ENCODE results near the gene TMEM212. TPM values are rescaled to one million over a fixed set of nuclear protein-coding genes. Genes with fewer than 3 reads are reported as not detected.

Gene TMEM212
- total and polyA plus RNA-seq, 9 of the 15 experiments (the other 6 are each of a cell fraction or from before 2014, with no cell fraction given): not detected

DNA sequence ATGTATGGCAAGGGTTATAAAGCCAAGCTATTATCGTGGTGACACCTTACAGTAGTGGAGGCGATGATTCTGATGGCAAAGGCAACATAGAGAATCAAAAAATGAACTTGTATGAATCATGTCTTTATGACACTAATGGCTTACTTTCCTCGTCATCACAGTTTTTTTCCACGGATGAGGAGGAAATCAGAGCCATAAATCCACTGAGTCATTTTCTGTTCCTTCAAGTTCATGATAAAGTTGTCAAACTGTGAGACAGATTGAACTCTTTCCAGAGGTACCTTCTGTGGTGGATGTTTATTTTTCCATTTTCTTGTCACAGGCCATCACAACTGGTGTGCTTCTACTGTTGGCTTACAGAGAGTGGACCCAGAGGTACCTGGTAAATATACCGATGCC lies 8.5 kb downstream of the TMEM212 start (continued):
- TF ChIP-seq, protein P1, sequence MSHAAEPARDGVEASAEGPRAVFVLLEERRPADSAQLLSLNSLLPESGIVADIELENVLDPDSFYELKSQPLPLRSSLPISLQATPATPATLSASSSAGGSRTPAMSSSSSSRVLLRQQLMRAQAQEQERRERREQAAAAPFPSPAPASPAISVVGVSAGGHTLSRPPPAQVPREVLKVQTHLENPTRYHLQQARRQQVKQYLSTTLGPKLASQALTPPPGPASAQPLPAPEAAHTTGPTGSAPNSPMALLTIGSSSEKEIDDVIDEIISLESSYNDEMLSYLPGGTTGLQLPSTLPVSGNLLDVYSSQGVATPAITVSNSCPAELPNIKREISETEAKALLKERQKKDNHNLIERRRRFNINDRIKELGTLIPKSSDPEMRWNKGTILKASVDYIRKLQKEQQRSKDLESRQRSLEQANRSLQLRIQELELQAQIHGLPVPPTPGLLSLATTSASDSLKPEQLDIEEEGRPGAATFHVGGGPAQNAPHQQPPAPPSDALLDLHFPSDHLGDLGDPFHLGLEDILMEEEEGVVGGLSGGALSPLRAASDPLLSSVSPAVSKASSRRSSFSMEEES (CRISPR knock-in tag; IDR thresholded peaks at IDR 0.05): no peak
- TF ChIP-seq PURB (CRISPR knock-in tag; IDR thresholded peaks at IDR 0.05; ENCODE audit: low read depth): no peak
- no peak for TF ChIP-seq CTBP1 (IDR thresholded peaks at IDR 0.05; ENCODE audit: borderline replicate concordance)
- peak; percentile 61; the same call in 1 of the 2 replicates for TF ChIP-seq DPF2 (IDR thresholded peaks at IDR 0.05)
- peak; percentile 19; the same call in 1 of the 2 replicates for TF ChIP-seq NCOR1 (IDR thresholded peaks at IDR 0.05)
- TF ChIP-seq FOXA3 (CRISPR knock-in tag; conservative IDR thresholded peaks at IDR 0.05 in 1 of 2, IDR thresholded peaks at IDR 0.05 in 1 of 2): peak in 1 of 2 experiments; percentile 65; a peak in 2 of 4 replicates
- no peak for TF ChIP-seq ZNF354B (CRISPR knock-in tag; IDR thresholded peaks at IDR 0.05)
- TF ChIP-seq KDM1A (IDR thresholded peaks at IDR 0.05): peak; percentile 78 to 79
- peak; percentile 30; the same call in 1 of the 2 replicates for TF ChIP-seq EP300 (IDR thresholded peaks at IDR 0.05; ENCODE audit: low read length)
- TF ChIP-seq C11orf30 (IDR thresholded peaks at IDR 0.05; ENCODE audit: low read depth): 0 out of 2 replicates have a peak, but pooled peaks have one; percentile 10
- no peak for TF ChIP-seq MYC (IDR thresholded peaks at IDR 0.05; ENCODE audit: low read depth, low read length)
- TF ChIP-seq MYC (CRISPR knock-in tag; IDR thresholded peaks at IDR 0.05; ENCODE audit: borderline replicate concordance, low read depth): no peak
- no peak for TF ChIP-seq PCBP2 (IDR thresholded peaks at IDR 0.05; ENCODE audit: low read depth, low read length, poor library complexity, severe bottlenecking)
- TF ChIP-seq ZNF165 (CRISPR knock-in tag; IDR thresholded peaks at IDR 0.05; ENCODE audit: borderline replicate concordance): no peak
- TF ChIP-seq, protein P2, sequence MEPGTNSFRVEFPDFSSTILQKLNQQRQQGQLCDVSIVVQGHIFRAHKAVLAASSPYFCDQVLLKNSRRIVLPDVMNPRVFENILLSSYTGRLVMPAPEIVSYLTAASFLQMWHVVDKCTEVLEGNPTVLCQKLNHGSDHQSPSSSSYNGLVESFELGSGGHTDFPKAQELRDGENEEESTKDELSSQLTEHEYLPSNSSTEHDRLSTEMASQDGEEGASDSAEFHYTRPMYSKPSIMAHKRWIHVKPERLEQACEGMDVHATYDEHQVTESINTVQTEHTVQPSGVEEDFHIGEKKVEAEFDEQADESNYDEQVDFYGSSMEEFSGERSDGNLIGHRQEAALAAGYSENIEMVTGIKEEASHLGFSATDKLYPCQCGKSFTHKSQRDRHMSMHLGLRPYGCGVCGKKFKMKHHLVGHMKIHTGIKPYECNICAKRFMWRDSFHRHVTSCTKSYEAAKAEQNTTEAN (CRISPR knock-in tag; IDR thresholded peaks at IDR 0.05): no peak
- TF ChIP-seq TCFL5 (CRISPR knock-in tag; conservative IDR thresholded peaks at IDR 0.05): no peak
- TF ChIP-seq ZNF239 (CRISPR knock-in tag; IDR thresholded peaks at IDR 0.05): no peak
- TF ChIP-seq MCM5 (IDR thresholded peaks at IDR 0.05; ENCODE audit: low read depth): no peak
- TF ChIP-seq ZNF696 (CRISPR knock-in tag; conservative IDR thresholded peaks at IDR 0.05): no peak
- TF ChIP-seq CCAR2 (IDR thresholded peaks at IDR 0.05; ENCODE audit: low read depth, low read length): no peak
- no peak for TF ChIP-seq ZNF217 (CRISPR knock-in tag; IDR thresholded peaks at IDR 0.05)
- peak; percentile 39; the same call in 1 of the 2 replicates for TF ChIP-seq MTA2 (IDR thresholded peaks at IDR 0.05; ENCODE audit: low read depth)
- peak; percentile 34; the same call in 1 of the 2 replicates for TF ChIP-seq CBFA2T2 (conservative IDR thresholded peaks at IDR 0.05)
- TF ChIP-seq ZNF561 (CRISPR knock-in tag; conservative IDR thresholded peaks at IDR 0.05): no peak
- TF ChIP-seq ZNF583 (CRISPR knock-in tag; IDR thresholded peaks at IDR 0.05): no peak
- TF ChIP-seq HDAC6 (IDR thresholded peaks at IDR 0.05; ENCODE audit: low read depth, low read length): no peak
- no peak for TF ChIP-seq ZNF57 (CRISPR knock-in tag; IDR thresholded peaks at IDR 0.05)
- no peak for TF ChIP-seq NEUROD1 (IDR thresholded peaks at IDR 0.05; ENCODE audit: borderline replicate concordance, low read depth, low read length, partially characterized antibody)
- no peak for TF ChIP-seq ZNF316 (IDR thresholded peaks at IDR 0.05)
- no peak for TF ChIP-seq SREBF1 (IDR thresholded peaks at IDR 0.05; ENCODE audit: borderline replicate concordance, low read depth, low read length)
- no peak for TF ChIP-seq E2F3 (CRISPR knock-in tag; IDR thresholded peaks at IDR 0.05)
- TF ChIP-seq SMAD2 (IDR thresholded peaks at IDR 0.05; ENCODE audit: low read depth, low read length): no peak
